ENCODE measurements around the gene BICDL1. TPM values are rescaled to one million over a fixed set of nuclear protein-coding genes. Genes with fewer than 3 reads are reported as not detected.

The BICDL1 gene
- total RNA-seq, 2 experiments from 2014 or later = 51.2 to 65.9 TPM

- H3K27ac Mint-ChIP-seq = no peak overlapping the region
- H3K36me3 Mint-ChIP-seq (ENCODE audit: low read depth) = peaks cover 45% of the 10 kb centered on the region
- peaks cover 30% of the 10 kb centered on the region for H3K4me1 Mint-ChIP-seq
- ChIA-PET POLR2A (no interaction called here), CTCF (interaction anchor here (1.5 kb wide), 1 partner anchor 12 kb away, joined by 4 read pairs; no protein-coding TSS in a partner anchor)
- no peaks in the 10 kb centered on the region for H3K27me3 Mint-ChIP-seq
- no peak overlapping the region for H3K4me3 Mint-ChIP-seq
- DNase-seq = no peak
- no peaks in the 10 kb centered on the region for H3K9me3 Mint-ChIP-seq
These were observed 88.2 kb downstream of the BICDL1 start for GRCh38 chr12:120077260-120077659.

GRCh38 chr12:120078868-120079267 is 89.8 kb downstream of the BICDL1 start:
- no peaks in the 10 kb centered on the region for H3K9me3 Mint-ChIP-seq
- peaks cover 40% of the 10 kb centered on the region for H3K36me3 Mint-ChIP-seq (ENCODE audit: low read depth)
- DNase-seq = peak; percentile 22
- CTCF ChIA-PET = interaction anchor here (1.0 to 2.3 kb wide), 4 partner anchors 8 to 72 kb away, joined by 4 to 9 read pairs (median 4); no protein-coding TSS in a partner anchor
- H3K4me3 Mint-ChIP-seq = no peak overlapping the region
- H3K27me3 Mint-ChIP-seq = no peaks in the 10 kb centered on the region
- POLR2A ChIA-PET = no interaction called here
- H3K4me1 Mint-ChIP-seq = peaks cover 28% of the 10 kb centered on the region
- peak overlapping the region; percentile 79 for H3K27ac Mint-ChIP-seq

GRCh38 chr12:120079411-120080400 is 90.7 kb downstream of the BICDL1 start:
- Mint-ChIP-seq H3K4me1 (peaks cover 27% of the 10 kb centered on the region), H3K27me3 (no peaks in the 10 kb centered on the region), H3K27ac (peak overlapping the region; percentile 79), H3K36me3 (ENCODE audit: low read depth) (peaks cover 41% of the 10 kb centered on the region), H3K4me3 (no peak overlapping the region), H3K9me3 (no peaks in the 10 kb centered on the region)
- ChIA-PET CTCF (interaction anchor here (2.3 kb wide), 1 partner anchor 72 kb away, joined by 5 read pairs; no protein-coding TSS in a partner anchor), POLR2A (interaction anchor here (0.6 kb wide), 1 partner anchor 91 kb away, joined by 3 read pairs; no protein-coding TSS in a partner anchor)
- no peak for DNase-seq

- H3K9me3 Mint-ChIP-seq = no peaks in the 10 kb centered on the region
- no peak for DNase-seq
- CTCF ChIA-PET = interaction anchor here (0.6 to 0.9 kb wide), 2 partner anchors 10 to 80 kb away, joined by 3 read pairs; no protein-coding TSS in a partner anchor
- no peaks in the 10 kb centered on the region for H3K27me3 Mint-ChIP-seq
- H3K4me3 Mint-ChIP-seq = no peak overlapping the region
- POLR2A ChIA-PET = no interaction called here
- H3K36me3 Mint-ChIP-seq (ENCODE audit: low read depth) = peaks cover 37% of the 10 kb centered on the region
- H3K4me1 Mint-ChIP-seq = peaks cover 34% of the 10 kb centered on the region
- H3K27ac Mint-ChIP-seq = no peak overlapping the region
These were observed 92.6 kb downstream of the BICDL1 start for GRCh38 chr12:120081641-120082040.

GRCh38 chr12:120085920-120086645 is 97.0 kb downstream of the BICDL1 start:
- peaks cover 36% of the 10 kb centered on the region for H3K36me3 Mint-ChIP-seq (ENCODE audit: low read depth)
- H3K9me3 Mint-ChIP-seq = no peaks in the 10 kb centered on the region
- DNase-seq = no peak
- ChIA-PET CTCF (interaction anchor here (0.6 to 2.0 kb wide), 12 partner anchors 8 to 142 kb away, joined by 3 to 20 read pairs (median 9); partner anchors contain the start of genes BICDL1 and RAB35), POLR2A (interaction anchor here (0.9 to 1.2 kb wide), 4 partner anchors 31 to 115 kb away, joined by 3 to 6 read pairs (median 4); partner anchors contain the start of genes BICDL1 and RPLP0)
- H3K27ac Mint-ChIP-seq = no peak overlapping the region
- peaks cover 40% of the 10 kb centered on the region for H3K4me1 Mint-ChIP-seq
- no peak overlapping the region for H3K4me3 Mint-ChIP-seq
- H3K27me3 Mint-ChIP-seq = no peaks in the 10 kb centered on the region

- CTCF ChIA-PET = interaction anchor here (0.6 to 2.0 kb wide), 35 partner anchors 9 to 419 kb away, joined by 3 to 20 read pairs (median 4); partner anchors contain the start of genes BICDL1, PRKAB1, PXN and RAB35
- Mint-ChIP-seq H3K4me3 (peak overlapping the region; percentile 62), H3K36me3 (ENCODE audit: low read depth) (peaks cover 33% of the 10 kb centered on the region), H3K9me3 (no peaks in the 10 kb centered on the region), H3K27me3 (no peaks in the 10 kb centered on the region), H3K4me1 (peaks cover 40% of the 10 kb centered on the region), H3K27ac (peak overlapping the region; percentile 82)
- POLR2A ChIA-PET = interaction anchor here (0.6 to 1.2 kb wide), 6 partner anchors 31 to 114 kb away, joined by 3 to 6 read pairs (median 4); partner anchors contain the start of genes BICDL1 and RPLP0
- DNase-seq = peak; percentile 100
These were observed 98.0 kb downstream of the BICDL1 start for GRCh38 chr12:120086801-120087621.

- no peak for DNase-seq
- Mint-ChIP-seq H3K9me3 (no peaks in the 10 kb centered on the region), H3K4me1 (peaks cover 39% of the 10 kb centered on the region), H3K36me3 (ENCODE audit: low read depth) (peaks cover 21% of the 10 kb centered on the region), H3K27ac (no peak overlapping the region), H3K4me3 (no peak overlapping the region), H3K27me3 (no peaks in the 10 kb centered on the region)
- POLR2A ChIA-PET = no interaction called here
- CTCF ChIA-PET = interaction anchor here (1.4 kb wide), 1 partner anchor 11 kb away, joined by 4 read pairs; no protein-coding TSS in a partner anchor
These were observed 100.1 kb downstream of the BICDL1 start for GRCh38 chr12:120089105-120089504.

- H3K4me1 Mint-ChIP-seq = peaks cover 32% of the 10 kb centered on the region
- no peak overlapping the region for H3K27ac Mint-ChIP-seq
- CTCF ChIA-PET = interaction anchor here (1.4 kb wide), 1 partner anchor 12 kb away, joined by 4 read pairs; no protein-coding TSS in a partner anchor
- no peaks in the 10 kb centered on the region for H3K27me3 Mint-ChIP-seq
- no peaks in the 10 kb centered on the region for H3K9me3 Mint-ChIP-seq
- H3K4me3 Mint-ChIP-seq = no peak overlapping the region
- peaks cover 15% of the 10 kb centered on the region for H3K36me3 Mint-ChIP-seq (ENCODE audit: low read depth)
- no peak for DNase-seq
- POLR2A ChIA-PET = no interaction called here
These were observed 100.8 kb downstream of the BICDL1 start for GRCh38 chr12:120089796-120090195.

- H3K27ac Mint-ChIP-seq = no peak overlapping the region
- H3K36me3 Mint-ChIP-seq (ENCODE audit: low read depth) = peaks cover 11% of the 10 kb centered on the region
- H3K9me3 Mint-ChIP-seq = no peaks in the 10 kb centered on the region
- ChIA-PET CTCF (interaction anchor here (1.4 kb wide), 1 partner anchor 12 kb away, joined by 4 read pairs; no protein-coding TSS in a partner anchor), POLR2A (no interaction called here)
- peaks cover 28% of the 10 kb centered on the region for H3K4me1 Mint-ChIP-seq
- no peaks in the 10 kb centered on the region for H3K27me3 Mint-ChIP-seq
- no peak overlapping the region for H3K4me3 Mint-ChIP-seq
- no peak for DNase-seq
These were observed 101.2 kb downstream of the BICDL1 start for GRCh38 chr12:120090206-120090605.

GRCh38 chr12:120090626-120091295 is 101.7 kb downstream of the BICDL1 start:
- H3K4me1 Mint-ChIP-seq = peaks cover 24% of the 10 kb centered on the region
- CTCF ChIA-PET = no interaction called here
- no peaks in the 10 kb centered on the region for H3K9me3 Mint-ChIP-seq
- no peaks in the 10 kb centered on the region for H3K27me3 Mint-ChIP-seq
- no peak overlapping the region for H3K4me3 Mint-ChIP-seq
- DNase-seq = no peak
- POLR2A ChIA-PET = no interaction called here
- peaks cover 10% of the 10 kb centered on the region for H3K36me3 Mint-ChIP-seq (ENCODE audit: low read depth)
- no peak overlapping the region for H3K27ac Mint-ChIP-seq

- H3K4me3 Mint-ChIP-seq = no peak overlapping the region
- peaks cover 12% of the 10 kb centered on the region for H3K36me3 Mint-ChIP-seq (ENCODE audit: low read depth)
- ChIA-PET CTCF (interaction anchor here (1.0 to 1.8 kb wide), 4 partner anchors 9 to 28 kb away, joined by 3 to 7 read pairs (median 3); no protein-coding TSS in a partner anchor), POLR2A (no interaction called here)
- no peak overlapping the region for H3K27ac Mint-ChIP-seq
- H3K9me3 Mint-ChIP-seq = no peaks in the 10 kb centered on the region
- no peak for DNase-seq
- no peaks in the 10 kb centered on the region for H3K27me3 Mint-ChIP-seq
- peaks cover 20% of the 10 kb centered on the region for H3K4me1 Mint-ChIP-seq
These were observed 102.5 kb downstream of the BICDL1 start for GRCh38 chr12:120091371-120092090.

Measured in activated CD4-positive, alpha-beta T cell treated with anti-CD3 and anti-CD28 coated beads, Interleukin-2, amount 10 ng/mL, durations not matched to agents 7 days and 5 days (primary cell).